Spleen (tissue), 11 donors: ENCODE measurements around the gene ACBD6. TPM values are rescaled to one million over a fixed set of nuclear protein-coding genes. Genes with fewer than 3 reads are reported as not detected.

ENCODE experiments used
- DNase-seq: peaks from one replicate; pipeline ENCODE4 v3.0.0-alpha.2; 2020
- H3K27ac ChIP-seq, 8 donors: fragments of 200-600 bp; sonication (generic) in 7 of 8; 1 replicate in 4 of 8; 2 replicates in 4 of 8; pipeline versions ENCODE4 v1.5.0 to v1.8.0; 2016 to 2021; ENCODE audit warnings: inconsistent platforms in 4 of 8, mild to moderate bottlenecking in 4 of 8, moderate library complexity in 1 of 8
- H3K27me3 ChIP-seq, 7 donors: fragments of 200-600 bp; sonication (generic) in 6 of 7; replicated peaks in 1 of 7; 1 replicate in 4 of 7; 2 replicates in 3 of 7; pipeline versions ENCODE4 v1.5.0 to v1.8.0; 2016 to 2021; ENCODE audit warnings: inconsistent platforms in 3 of 7, mild to moderate bottlenecking in 1 of 7
- H3K36me3 ChIP-seq, 6 donors: fragments of 200-600 bp; sonication (generic) in 5 of 6; 1 replicate in 4 of 6; 2 replicates in 2 of 6; pipeline versions ENCODE4 v1.5.0 to v1.8.0; 2016 to 2021; ENCODE audit warnings: inconsistent platforms in 2 of 6
- H3K4me1 ChIP-seq, 6 donors: fragments of 200-600 bp; sonication (generic) in 5 of 6; 1 replicate in 3 of 6; 2 replicates in 3 of 6; pipeline versions ENCODE4 v1.5.0 to v1.8.0; 2016 to 2021; ENCODE audit warnings: inconsistent platforms in 3 of 6
- H3K4me3 ChIP-seq, 8 donors: fragments of 200-600 bp; sonication (generic) in 7 of 8; 1 replicate in 4 of 8; 2 replicates in 4 of 8; pipeline versions ENCODE4 v1.5.0 to v1.8.0; 2016 to 2021; ENCODE audit warnings: inconsistent platforms in 4 of 8, mild to moderate bottlenecking in 4 of 8, moderate library complexity in 2 of 8
- H3K9me3 ChIP-seq, 8 donors: fragments of 200-600 bp; sonication (generic) in 7 of 8; 1 replicate in 4 of 8; 2 replicates in 4 of 8; pipeline versions ENCODE4 v1.5.0 to v1.8.0; 2016 to 2021; ENCODE audit warnings: inconsistent platforms in 4 of 8
- CTCF ChIP-seq, 11 experiments: fragments of 200-600 bp in 7 of 11; fragments of 450-650 bp in 4 of 11; sonication (generic) in 4 of 11; IDR thresholded peaks in 8 of 11; conservative IDR thresholded peaks in 3 of 11; 1 replicate in 7 of 11; 2 replicates in 4 of 11; pipeline versions ENCODE4 v1.4.0 to v1.8.0; 2016 to 2021; ENCODE audit warnings: antibody characterized with exemption in 11 of 11, inconsistent platforms in 4 of 11, mild to moderate bottlenecking in 1 of 11
- POLR2A ChIP-seq, 3 donors: fragments of 450-650 bp; IDR thresholded peaks; one replicate each; pipeline ENCODE4 v1.5.1; 2017; ENCODE audit warnings: antibody characterized with exemption in 3 of 3, mild to moderate bottlenecking in 1 of 3
- POLR2AphosphoS5 ChIP-seq, 3 donors: sonication (generic); formaldehyde crosslinking; IDR thresholded peaks; one replicate each; pipeline ENCODE4 v1.5.1; 2017; ENCODE audit warnings: antibody characterized with exemption in 3 of 3
- WGBS, 5 donors: extraction: QIAGEN DNeasy Blood & Tissue Kit in 3 of 5; methylation state at CpG; one replicate each; pipeline versions ENCODE4 v1.1.5 to v1.1.7; 2013 to 2018; 5-methylcytosine and 5-hydroxymethylcytosine counted together
- intact Hi-C: fragments of 100-400 bp; cut with DNase I; formaldehyde crosslinking; loops from one replicate; pipeline ENCODE4 v1.15.0; 2023; ENCODE audit warnings: low total_unique reads
- polyA plus RNA-seq, 3 donors: library from polyadenylated mRNA; stranded (reverse); fragments of 200-250 nt; gene quantifications; one replicate each; pipeline ENCODE4 v1.2.1, GENCODE V29; 2013
- total RNA-seq, 7 donors: library from RNA; depleted of rRNA in 3 of 7; stranded (reverse); fragments of >200 nt in 3 of 7; fragmentation: NEBNext Ultra II Directional in 4 of 7; extraction: Animal tissue kit (Norgen Biotek cat#: 25700) in 4 of 7; gene quantifications; one replicate each; pipeline versions ENCODE4 v1.1.0 to v1.2.1, GENCODE V29; 2016 to 2021
- donor health status: healthy with polysubstance abuse.
- donor health status: DM: no; HTN: no; CAD: no; lungs with moderate emphysema.
- donor health status: DM: no; HTN: no; CAD: no.
- donor health status: Bipolar disorder and iron deficiency.
- donor health status: healthy.
- donor health status: DM: no; HTN: no; CAD: no.
- donor health status: DM: yes; HTN: yes; CAD: no.

Gene ACBD6
- total and polyA plus RNA-seq, 10 donors: 27.2 to 62.9 (median 38.3) TPM

- WGBS, 5 donors: 90 to 97% (median 96%) methylated on average over 4 of the region's 4 CpGs
- no peaks in the 10 kb centered on the region for H3K4me1 ChIP-seq
- intact Hi-C loops: no loop called here
- peaks cover 0 to 43% (median 28%) of the 10 kb centered on the region in 8 donors for H3K9me3 ChIP-seq
- H3K27me3 ChIP-seq: no peaks in the 10 kb centered on the region
- no peak for DNase-seq
- no peak for TF ChIP-seq CTCF (IDR thresholded peaks at IDR 0.05 in 8 of 11, conservative IDR thresholded peaks at IDR 0.05 in 3 of 11)
- TF ChIP-seq POLR2A (IDR thresholded peaks at IDR 0.05): no peak
- no peak for TF ChIP-seq POLR2AphosphoS5 (IDR thresholded peaks at IDR 0.05)
- H3K4me3 ChIP-seq: no peak overlapping the region
- H3K27ac ChIP-seq: no peak overlapping the region
- peaks cover 0 to 26% (median 0%) of the 10 kb centered on the region in 6 donors for H3K36me3 ChIP-seq
Measured at GRCh38 chr1:180456191-180456590, 46.2 kb downstream of the ACBD6 start.

GRCh38 chr1:180451504-180451903, 50.9 kb downstream of the ACBD6 start:
- TF ChIP-seq POLR2A (IDR thresholded peaks at IDR 0.05) (no peak), POLR2AphosphoS5 (IDR thresholded peaks at IDR 0.05) (no peak), CTCF (IDR thresholded peaks at IDR 0.05 in 8 of 11, conservative IDR thresholded peaks at IDR 0.05 in 3 of 11) (no peak)
- Histone ChIP-seq H3K36me3 (peaks cover 0 to 30% (median 0%) of the 10 kb centered on the region in 6 donors), H3K9me3 (peaks cover 0 to 41% (median 28%) of the 10 kb centered on the region in 8 donors), H3K4me3 (no peak overlapping the region), H3K4me1 (no peaks in the 10 kb centered on the region), H3K27ac (no peak overlapping the region), H3K27me3 (no peaks in the 10 kb centered on the region)
- DNase-seq: no peak
- intact Hi-C loops: no loop called here

GRCh38 chr1:180444522-180444921, 57.9 kb downstream of the ACBD6 start:
- Histone ChIP-seq H3K9me3 (peaks cover 0 to 14% (median 6%) of the 10 kb centered on the region in 8 donors), H3K4me1 (no peaks in the 10 kb centered on the region), H3K4me3 (no peak overlapping the region), H3K27me3 (no peaks in the 10 kb centered on the region), H3K36me3 (no peaks in the 10 kb centered on the region), H3K27ac (no peak overlapping the region)
- DNase-seq: no peak
- no peak for TF ChIP-seq CTCF (IDR thresholded peaks at IDR 0.05 in 8 of 11, conservative IDR thresholded peaks at IDR 0.05 in 3 of 11)
- no peak for TF ChIP-seq POLR2AphosphoS5 (IDR thresholded peaks at IDR 0.05)
- TF ChIP-seq POLR2A (IDR thresholded peaks at IDR 0.05): no peak
- WGBS, 5 donors: 94 to 100% (median 97%) methylated on average over 2 of the region's 2 CpGs
- intact Hi-C loops: no loop called here

- H3K36me3 ChIP-seq: peaks cover 0 to 17% (median 0%) of the 10 kb centered on the region in 6 donors
- no peaks in the 10 kb centered on the region for H3K27me3 ChIP-seq
- WGBS, 5 donors: 88 to 100% (median 96%) methylated on average over 1 of the region's 1 CpG
- H3K4me3 ChIP-seq: no peak overlapping the region
- no peak overlapping the region for H3K27ac ChIP-seq
- intact Hi-C loops: no loop called here
- no peak for DNase-seq
- H3K4me1 ChIP-seq: no peaks in the 10 kb centered on the region
- TF ChIP-seq POLR2AphosphoS5 (IDR thresholded peaks at IDR 0.05) (no peak), CTCF (IDR thresholded peaks at IDR 0.05 in 8 of 11, conservative IDR thresholded peaks at IDR 0.05 in 3 of 11) (no peak), POLR2A (IDR thresholded peaks at IDR 0.05) (no peak)
- peaks cover 0 to 14% (median 6%) of the 10 kb centered on the region in 8 donors for H3K9me3 ChIP-seq
Measured at GRCh38 chr1:180440335-180440734, 62.0 kb downstream of the ACBD6 start.
